ENCODE results near the gene OPTC.

DNA sequence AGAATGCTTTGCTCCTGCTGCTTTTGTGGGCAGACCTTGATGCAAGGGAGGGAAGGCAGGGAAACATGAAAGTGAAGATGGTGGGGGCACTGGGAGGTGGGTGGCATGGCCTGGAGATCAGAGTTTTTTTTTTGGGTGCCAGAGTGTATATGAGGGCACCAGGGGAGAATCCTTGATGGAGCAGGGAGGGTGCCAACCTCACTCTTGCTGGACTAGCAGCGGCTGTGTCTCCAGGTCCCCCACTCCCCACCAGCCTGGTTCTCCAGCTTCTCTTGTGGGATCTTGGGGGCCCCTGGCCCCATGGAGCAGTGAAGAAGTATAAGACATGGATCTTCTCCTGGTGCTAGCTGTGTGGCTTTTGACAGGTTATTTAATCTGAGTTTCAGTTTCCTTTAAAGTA is 31.8 kb upstream of the OPTC start:
- no peak for TF ChIP-seq RAD51 (IDR thresholded peaks at IDR 0.05; ENCODE audit: borderline replicate concordance, low read depth)
- no peak for TF ChIP-seq CEBPB (tag; IDR thresholded peaks at IDR 0.05)
- no peak for TF ChIP-seq POLR2AphosphoS5 (IDR thresholded peaks at IDR 0.05; ENCODE audit: control insufficient read depth, insufficient read depth, low read depth, low read length)
- TF ChIP-seq ATF1 (CRISPR knock-in tag; IDR thresholded peaks at IDR 0.05): no peak
- TF ChIP-seq ATF1 (tag; IDR thresholded peaks at IDR 0.05): no peak
- TF ChIP-seq ZNF639 (CRISPR knock-in tag; conservative IDR thresholded peaks at IDR 0.05 in 1 of 2, IDR thresholded peaks at IDR 0.05 in 1 of 2): no peak
- TF ChIP-seq MCM2 (IDR thresholded peaks at IDR 0.05; ENCODE audit: low read depth): no peak
- TF ChIP-seq, protein P1, sequence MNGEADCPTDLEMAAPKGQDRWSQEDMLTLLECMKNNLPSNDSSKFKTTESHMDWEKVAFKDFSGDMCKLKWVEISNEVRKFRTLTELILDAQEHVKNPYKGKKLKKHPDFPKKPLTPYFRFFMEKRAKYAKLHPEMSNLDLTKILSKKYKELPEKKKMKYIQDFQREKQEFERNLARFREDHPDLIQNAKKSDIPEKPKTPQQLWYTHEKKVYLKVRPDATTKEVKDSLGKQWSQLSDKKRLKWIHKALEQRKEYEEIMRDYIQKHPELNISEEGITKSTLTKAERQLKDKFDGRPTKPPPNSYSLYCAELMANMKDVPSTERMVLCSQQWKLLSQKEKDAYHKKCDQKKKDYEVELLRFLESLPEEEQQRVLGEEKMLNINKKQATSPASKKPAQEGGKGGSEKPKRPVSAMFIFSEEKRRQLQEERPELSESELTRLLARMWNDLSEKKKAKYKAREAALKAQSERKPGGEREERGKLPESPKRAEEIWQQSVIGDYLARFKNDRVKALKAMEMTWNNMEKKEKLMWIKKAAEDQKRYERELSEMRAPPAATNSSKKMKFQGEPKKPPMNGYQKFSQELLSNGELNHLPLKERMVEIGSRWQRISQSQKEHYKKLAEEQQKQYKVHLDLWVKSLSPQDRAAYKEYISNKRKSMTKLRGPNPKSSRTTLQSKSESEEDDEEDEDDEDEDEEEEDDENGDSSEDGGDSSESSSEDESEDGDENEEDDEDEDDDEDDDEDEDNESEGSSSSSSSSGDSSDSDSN (IDR thresholded peaks at IDR 0.05; ENCODE audit: borderline replicate concordance in 1 of 2, low read depth in 2 of 2, low read length in 2 of 2): no peak
- TF ChIP-seq ZC3H11A (IDR thresholded peaks at IDR 0.05; ENCODE audit: low read depth, low read length): no peak
- TF ChIP-seq, protein P2, sequence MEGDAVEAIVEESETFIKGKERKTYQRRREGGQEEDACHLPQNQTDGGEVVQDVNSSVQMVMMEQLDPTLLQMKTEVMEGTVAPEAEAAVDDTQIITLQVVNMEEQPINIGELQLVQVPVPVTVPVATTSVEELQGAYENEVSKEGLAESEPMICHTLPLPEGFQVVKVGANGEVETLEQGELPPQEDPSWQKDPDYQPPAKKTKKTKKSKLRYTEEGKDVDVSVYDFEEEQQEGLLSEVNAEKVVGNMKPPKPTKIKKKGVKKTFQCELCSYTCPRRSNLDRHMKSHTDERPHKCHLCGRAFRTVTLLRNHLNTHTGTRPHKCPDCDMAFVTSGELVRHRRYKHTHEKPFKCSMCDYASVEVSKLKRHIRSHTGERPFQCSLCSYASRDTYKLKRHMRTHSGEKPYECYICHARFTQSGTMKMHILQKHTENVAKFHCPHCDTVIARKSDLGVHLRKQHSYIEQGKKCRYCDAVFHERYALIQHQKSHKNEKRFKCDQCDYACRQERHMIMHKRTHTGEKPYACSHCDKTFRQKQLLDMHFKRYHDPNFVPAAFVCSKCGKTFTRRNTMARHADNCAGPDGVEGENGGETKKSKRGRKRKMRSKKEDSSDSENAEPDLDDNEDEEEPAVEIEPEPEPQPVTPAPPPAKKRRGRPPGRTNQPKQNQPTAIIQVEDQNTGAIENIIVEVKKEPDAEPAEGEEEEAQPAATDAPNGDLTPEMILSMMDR (IDR thresholded peaks at IDR 0.05 in 2 of 3, conservative IDR thresholded peaks at IDR 0.05 in 1 of 3; ENCODE audit: insufficient read depth in 2 of 3, low read depth in 1 of 3, low read length in 3 of 3): no peak
- TF ChIP-seq CEBPZ (IDR thresholded peaks at IDR 0.05; ENCODE audit: borderline replicate concordance, low read depth, low read length): no peak
- no peak for TF ChIP-seq NR3C1 (CRISPR knock-in tag; IDR thresholded peaks at IDR 0.05)
- TF ChIP-seq HMG20A (CRISPR knock-in tag; conservative IDR thresholded peaks at IDR 0.05): no peak
- TF ChIP-seq BHLHE40 (IDR thresholded peaks at IDR 0.05; ENCODE audit: low read length): no peak
- TF ChIP-seq SPI1 (IDR thresholded peaks at IDR 0.05; ENCODE audit: borderline replicate concordance, low read depth, low read length): no peak

Measured in K562 (cell line).